ENCODE data around the gene KREMEN2.
"Not testable (repeated sequence)": the region's sequence is repeated elsewhere in the genome, so short reads cannot be mapped to it uniquely, and the experiment has no call there.

KREMEN2 gene

DNA sequence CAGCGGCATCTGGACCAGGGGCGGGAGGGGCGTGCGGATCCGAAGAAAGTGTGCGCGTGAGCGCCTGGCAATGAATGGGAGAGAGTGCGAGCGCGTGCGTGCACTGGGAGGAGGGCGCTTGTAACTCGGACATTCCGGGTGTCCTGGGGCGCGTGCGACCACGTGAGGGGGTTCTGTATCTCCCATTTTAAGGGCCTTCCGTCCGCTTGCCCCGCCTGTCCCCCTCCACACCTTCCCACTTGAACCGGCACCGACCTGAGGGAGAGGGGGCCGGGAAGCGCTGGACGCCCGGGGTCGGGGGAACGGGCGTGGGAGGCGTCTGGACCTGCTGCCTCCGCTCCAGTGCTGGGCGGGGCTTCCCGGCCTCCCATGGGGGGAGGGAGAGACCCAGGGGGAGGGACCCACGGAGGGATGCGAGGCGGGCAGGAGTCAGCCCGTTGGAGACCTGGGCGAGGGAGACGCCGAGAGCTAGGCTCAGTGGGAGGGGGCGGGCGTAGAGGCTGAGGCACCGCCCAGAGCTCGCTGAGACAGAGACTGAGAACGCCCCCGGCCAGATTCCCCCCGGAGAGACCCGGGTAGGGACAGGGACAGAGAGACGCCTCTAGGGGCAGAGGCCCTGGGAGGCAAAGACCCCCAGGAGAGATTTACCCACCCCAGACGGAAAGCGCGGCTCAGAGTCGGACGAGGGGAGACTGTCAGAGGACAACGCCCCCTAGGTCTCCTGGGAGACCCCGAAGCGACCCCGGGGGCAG is at the start of gene KREMEN2:
Gene KREMEN2 (plus strand): TSS at position 553 of the 752 bp plus-strand sequence. CDS start 246 bp downstream, outside the sequence.
- DNase-seq: no peak

DNA sequence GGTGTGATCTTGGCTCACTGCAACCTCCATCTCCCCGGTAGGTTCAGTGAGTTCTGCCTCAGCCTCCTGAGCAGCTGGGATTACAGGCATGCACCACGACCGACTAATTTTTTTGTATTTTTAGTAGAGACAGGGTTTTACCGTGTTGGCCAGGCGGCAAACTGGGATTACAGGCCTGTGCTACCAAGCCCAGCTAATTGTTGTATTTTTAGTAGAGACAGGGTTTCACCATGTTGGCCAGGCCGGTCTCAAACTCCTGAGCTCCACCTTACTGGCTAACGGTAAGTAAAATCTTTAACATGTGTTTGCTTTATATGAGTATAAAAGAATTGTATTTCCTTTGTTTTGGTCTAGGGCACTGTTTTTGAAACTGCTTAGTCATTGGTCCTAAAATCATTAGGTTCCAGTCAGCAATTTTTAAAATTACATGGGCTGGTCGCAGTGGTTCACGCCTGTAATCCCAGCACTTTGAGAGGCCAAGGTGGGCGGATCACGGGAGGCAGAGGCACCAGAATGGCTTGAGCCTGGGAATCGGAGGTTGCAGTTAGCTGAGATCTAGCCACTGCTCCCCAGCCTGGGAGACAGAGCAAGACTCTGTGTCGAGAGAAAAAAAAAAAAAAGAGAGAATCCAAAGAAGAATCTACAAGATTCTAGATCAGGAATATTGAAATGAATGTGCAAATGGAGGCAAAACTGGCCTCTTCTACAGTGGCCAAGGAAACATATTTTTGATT is 48.7 kb upstream of the KREMEN2 start:
- DNase-seq: no peak

DNA sequence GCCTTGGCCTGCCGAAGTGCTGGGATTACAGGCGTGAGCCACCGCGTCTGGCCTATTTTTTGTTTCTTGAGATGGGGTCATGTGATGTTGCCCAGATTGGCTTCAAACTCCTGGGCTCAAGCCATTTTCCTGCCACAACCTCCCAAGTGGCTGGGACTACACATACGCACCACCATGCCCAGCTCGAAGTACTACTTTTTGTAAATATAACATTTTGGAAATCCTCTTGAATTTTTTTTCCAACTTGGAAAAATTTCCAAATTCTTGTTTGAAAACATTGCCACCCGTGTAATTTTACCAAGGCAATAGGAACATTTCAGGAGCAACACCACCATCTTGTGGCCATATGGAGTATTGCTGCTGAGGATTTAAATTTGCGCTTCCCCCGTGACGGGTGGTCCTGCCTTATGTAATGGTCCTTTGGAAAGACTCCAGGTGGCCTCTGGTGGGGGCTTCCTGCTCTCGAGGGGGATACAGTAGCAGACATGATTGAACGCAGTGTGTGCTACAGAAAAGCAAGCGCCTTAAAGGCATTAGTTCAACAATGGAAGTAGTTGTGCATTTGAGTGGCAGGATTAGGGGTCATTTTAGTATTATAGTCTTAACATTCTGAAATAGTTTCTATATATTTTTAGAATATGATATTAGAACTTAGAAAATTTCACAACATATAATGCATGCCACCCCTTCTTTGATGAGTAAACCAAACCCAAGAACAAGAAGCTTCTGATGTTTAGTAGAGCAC is 44.4 kb upstream of the KREMEN2 start:
- no peak for DNase-seq

- no peak for DNase-seq
Observed at GRCh38 chr16:2923481-2923880, 40.6 kb upstream of the KREMEN2 start.

- DNase-seq: no peak
Observed at GRCh38 chr16:2924901-2925755, 38.9 kb upstream of the KREMEN2 start.

- DNase-seq: no peak
Observed at GRCh38 chr16:2925951-2926649, 38.0 kb upstream of the KREMEN2 start.

DNA sequence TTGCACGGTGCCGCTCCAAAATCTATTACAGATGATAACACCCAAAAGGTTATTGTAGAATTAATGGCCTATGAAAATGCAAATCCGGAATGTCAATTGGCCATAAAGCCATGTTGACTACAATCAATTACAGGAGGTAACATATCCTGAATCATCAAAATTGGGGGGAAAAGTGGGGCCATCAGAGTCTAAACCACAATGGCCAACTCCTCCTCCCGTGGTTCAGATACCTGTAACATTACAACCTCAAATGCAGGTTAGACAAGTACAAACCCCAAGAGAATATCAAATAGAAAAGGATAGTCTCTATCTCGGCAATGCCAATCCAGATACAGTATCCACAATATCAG is 37.5 kb upstream of the KREMEN2 start:
- DNase-seq: no peak

DNA sequence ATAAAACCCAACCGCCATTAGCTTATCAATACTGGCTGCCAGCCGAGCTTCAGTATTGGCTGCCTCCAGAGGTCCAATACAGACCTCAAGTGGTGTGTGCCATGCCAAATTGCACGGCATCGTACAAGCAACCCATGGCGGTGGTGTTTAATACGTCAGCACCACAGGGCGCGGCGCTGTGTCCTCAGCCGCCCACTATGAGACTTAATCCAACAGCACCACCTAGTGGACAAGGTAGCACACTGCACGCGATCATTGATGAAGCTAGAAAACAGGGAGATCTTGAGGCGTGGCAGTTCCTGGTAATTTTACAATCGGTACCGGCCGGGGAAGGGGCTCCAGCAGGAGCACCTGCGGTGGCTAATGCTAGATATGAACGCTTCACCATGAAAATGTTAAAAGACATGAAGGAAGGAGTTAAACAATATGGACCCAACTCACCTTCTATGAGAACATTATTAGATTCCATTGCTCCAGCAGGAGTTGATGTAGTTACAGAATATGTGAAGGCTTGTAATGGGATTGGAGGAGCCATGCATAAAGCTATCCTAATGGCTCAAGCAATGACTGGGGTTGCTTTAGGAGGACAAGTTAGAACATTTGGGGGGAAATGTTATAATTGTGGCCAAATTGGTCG is 36.9 kb upstream of the KREMEN2 start:
- DNase-seq: no peak

- DNase-seq: not testable (repeated sequence)
Observed at GRCh38 chr16:2928151-2928550, 35.9 kb upstream of the KREMEN2 start.

GRCh38 chr16:2928796-2929195 is 35.3 kb upstream of the KREMEN2 start:
- no peak for DNase-seq

DNA sequence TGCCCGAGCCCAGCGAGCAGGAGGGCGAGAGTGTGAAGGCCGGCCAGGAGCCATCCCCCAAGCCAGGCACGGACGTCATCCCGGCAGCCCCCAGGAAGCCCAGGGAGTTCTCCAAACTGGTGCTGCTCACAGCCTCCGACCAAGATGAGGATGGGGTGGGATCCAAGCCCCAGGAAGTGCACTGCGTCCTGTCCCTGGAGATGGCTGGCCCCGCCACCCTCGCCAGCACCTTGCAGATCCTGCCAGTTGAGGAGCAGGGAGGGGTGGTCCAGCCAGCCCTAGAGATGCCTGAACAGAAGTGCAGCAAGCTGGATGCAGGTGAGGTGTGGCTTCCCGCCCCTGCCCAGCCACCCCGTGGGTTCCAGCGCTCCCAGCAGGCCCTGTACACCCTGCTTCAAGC is 34.4 kb upstream of the KREMEN2 start:
- DNase-seq: no peak

GRCh38 chr16:2930236-2930635 is 33.8 kb upstream of the KREMEN2 start:
- no peak for DNase-seq

- DNase-seq: not testable (repeated sequence)
Observed at GRCh38 chr16:2931231-2931914, 32.7 kb upstream of the KREMEN2 start.

GRCh38 chr16:2933136-2933535 is 30.9 kb upstream of the KREMEN2 start:
- DNase-seq: no peak

GRCh38 chr16:2933701-2934100 is 30.4 kb upstream of the KREMEN2 start:
- no peak for DNase-seq

- DNase-seq: no peak
Observed at GRCh38 chr16:2934450-2934849, 29.6 kb upstream of the KREMEN2 start.

- DNase-seq: no peak
Observed at GRCh38 chr16:2936436-2937011, 27.6 kb upstream of the KREMEN2 start.

GRCh38 chr16:2937170-2937569 is 26.9 kb upstream of the KREMEN2 start:
- DNase-seq: no peak

DNA sequence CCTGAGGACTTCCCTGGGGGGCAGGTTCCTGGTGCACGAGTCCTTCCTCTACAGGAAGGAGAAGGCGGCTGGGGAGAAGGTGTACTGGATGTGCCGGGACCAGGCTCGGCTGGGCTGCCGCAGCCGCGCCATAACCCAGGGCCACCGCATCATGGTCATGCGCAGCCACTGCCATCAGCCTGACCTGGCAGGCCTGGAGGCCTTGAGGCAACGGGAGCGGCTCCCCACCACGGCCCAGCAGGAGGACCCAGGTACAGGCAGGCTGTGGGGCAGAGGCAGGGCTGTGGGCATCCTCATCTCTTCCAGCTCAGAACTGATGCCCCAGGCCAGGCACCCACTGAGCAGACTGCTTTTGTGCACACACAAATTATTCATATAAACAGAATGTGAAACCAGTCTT is 25.9 kb upstream of the KREMEN2 start:
- no peak for DNase-seq

DNA sequence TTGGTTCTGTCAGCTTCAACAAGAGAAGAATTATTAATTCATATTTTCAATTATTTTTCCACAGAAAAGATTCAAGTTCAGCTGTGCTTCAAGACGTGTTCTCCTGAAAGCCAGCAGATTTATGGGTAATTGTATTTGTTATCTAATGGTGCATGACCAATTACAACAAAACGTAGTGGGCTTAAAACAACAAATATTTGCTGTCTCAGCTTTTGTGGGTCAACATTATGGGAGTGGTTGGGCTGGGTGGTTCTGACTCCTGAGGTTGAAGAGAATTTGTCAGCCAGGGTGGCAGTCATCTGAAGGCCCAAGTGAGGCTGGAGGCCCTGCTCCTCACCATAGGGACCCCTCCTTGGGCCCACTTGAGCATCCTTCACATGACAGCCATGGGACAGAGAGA is 24.1 kb upstream of the KREMEN2 start:
- DNase-seq: no peak

DNA sequence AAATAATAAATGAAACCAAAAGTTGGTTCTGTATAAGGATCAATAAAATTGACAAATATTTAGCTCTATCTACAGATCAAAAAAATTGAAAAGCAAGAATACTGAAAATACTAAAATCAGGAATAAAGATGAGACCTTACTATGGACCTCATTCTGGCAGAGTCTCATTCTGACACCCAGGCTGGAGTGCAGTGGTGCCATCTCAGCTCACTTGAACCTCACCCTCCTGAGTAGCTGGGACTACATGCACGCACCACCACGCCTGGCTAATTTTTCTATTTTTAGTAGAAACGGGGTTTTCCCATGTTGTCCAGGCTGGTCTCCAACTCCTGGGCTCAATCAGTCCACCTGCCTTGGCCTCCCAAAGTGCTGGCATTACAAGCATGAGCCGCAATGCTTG is 22.0 kb upstream of the KREMEN2 start:
- DNase-seq: no peak

Measured in cortex of kidney (tissue), 1 donor.